HCT116 (cell line): Measurements from ENCODE around the gene HBM. TPM values are rescaled to one million over a fixed set of nuclear protein-coding genes. Genes with fewer than 3 reads are reported as not detected.

Source experiments
- ATAC-seq: fragments of 200-7000 bp; cut with Tn5 transposase; 2 replicates; pipeline ENCODE4 v1.9.1; 2020; ENCODE audit warnings: mild to moderate bottlenecking, moderate library complexity
- BruUV-seq: library from RNA; stranded (reverse); fragments of 400-500 nt; replicated peaks from 2 replicates; lab custom pipeline; 2021; lab: Mats Ljungman, UMichigan
- CTCF ChIA-PET: fragments of 300-600 bp; sonication (Branson Sonifier 250); formaldehyde crosslinking; loops from one replicate; lab custom pipeline; 2021; ENCODE audit warnings: antibody characterized with exemption; lab: Charles Lee
- POLR2A ChIA-PET: fragments of 300-600, 350-600 bp; sonication (Branson Sonifier 250); formaldehyde crosslinking; loops from one replicate; lab custom pipeline; 2021; ENCODE audit warnings: antibody characterized with exemption; lab: Charles Lee
- RAD21 ChIA-PET, 2 experiments: fragments of 300-600 bp; sonication (Branson Sonifier 250); formaldehyde crosslinking; loops; one replicate each; lab custom pipeline; 2023; ENCODE audit warnings: low total read pairs in 2 of 2; ENCODE audit not compliant: uncharacterized antibody in 2 of 2, unreplicated experiment in 2 of 2, low non-redundant PET in 1 of 2; lab: Charles Lee
- DNase-seq: peaks from one replicate; pipeline ENCODE4 v3.0.0-alpha.2; 2010; ENCODE audit warnings: low read depth, low spot score
- H2AFZ ChIP-seq: fragments of 200-600 bp; shearing (Covaris generic), sonication (generic); 2 replicates; pipeline ENCODE4 v1.6.1; 2017; ENCODE audit warnings: low read depth, mixed run types, mixed read lengths, antibody characterized with exemption, low read length; ENCODE audit not compliant: poor library complexity, severe bottlenecking
- H3K27ac ChIP-seq: 2 replicates; pipeline ENCODE4 v1.5.1; 2012; ENCODE audit warnings: low read depth, low read length
- H3K27me3 ChIP-seq: fragments of 200-600 bp; sonication (generic); 2 replicates; pipeline ENCODE4 v1.6.1; 2016; ENCODE audit warnings: mixed run types, low read length, mixed read lengths; ENCODE audit not compliant: insufficient read depth
- H3K36me3 ChIP-seq, 2 experiments: fragments of 200-500 bp in 1 of 2; fragments of 200-600 bp in 1 of 2; sonication (Bioruptor generic) in 1 of 2; sonication (generic) in 1 of 2; 2 replicates each; pipeline versions ENCODE4 v1.5.1 to v1.6.1; 2014 to 2016; ENCODE audit warnings: low read length in 2 of 2, inconsistent platforms in 1 of 2, mixed read lengths in 1 of 2, mixed run types in 1 of 2; ENCODE audit not compliant: insufficient read depth in 2 of 2, control insufficient read depth in 1 of 2
- H3K4me1 ChIP-seq, 2 experiments: fragments of 200-600 bp in 1 of 2; sonication (generic) in 1 of 2; 2 replicates each; pipeline versions ENCODE4 v1.5.1 to v1.6.1; 2012 to 2017; ENCODE audit warnings: low read length in 2 of 2, inconsistent platforms in 1 of 2, mild to moderate bottlenecking in 1 of 2, mixed read lengths in 1 of 2, mixed run types in 1 of 2, moderate library complexity in 1 of 2; ENCODE audit not compliant: insufficient read depth in 2 of 2, control insufficient read depth in 1 of 2
- H3K4me2 ChIP-seq: fragments of 200-600 bp; sonication (generic); 2 replicates; pipeline ENCODE4 v1.6.1; 2017; ENCODE audit warnings: mixed run types, low read length, mixed read lengths
- H3K4me3 ChIP-seq, 2 experiments: fragments of 200-600 bp in 1 of 2; sonication (generic) in 1 of 2; replicated peaks in 1 of 2; 2 replicates each; pipeline ENCODE4 v1.5.1; 2011 to 2016; ENCODE audit warnings: low read length in 2 of 2, control low read depth in 1 of 2, low read depth in 1 of 2, mild to moderate bottlenecking in 1 of 2, mixed read lengths in 1 of 2, mixed run types in 1 of 2
- H3K79me2 ChIP-seq: fragments of 200-600 bp; sonication (generic); 2 replicates; pipeline ENCODE4 v1.6.1; 2017; ENCODE audit warnings: mild to moderate bottlenecking, mixed run types, low read length, moderate library complexity, mixed read lengths; ENCODE audit not compliant: insufficient read depth
- H3K9ac ChIP-seq: fragments of 200-600 bp; sonication (generic); 2 replicates; pipeline ENCODE4 v1.6.1; 2016; ENCODE audit warnings: low read length, mixed read lengths
- H3K9me2 ChIP-seq: fragments of 200-600 bp; sonication (generic), shearing (Covaris generic); 2 replicates; pipeline ENCODE4 v1.6.1; 2017; ENCODE audit warnings: mixed run types, mild to moderate bottlenecking, moderate library complexity; ENCODE audit not compliant: insufficient read depth
- H3K9me3 ChIP-seq, 2 experiments: fragments of 200-500 bp in 1 of 2; fragments of 200-600 bp in 1 of 2; sonication (Bioruptor generic) in 1 of 2; sonication (generic) in 1 of 2; 2 replicates each; pipeline ENCODE4 v1.6.1; 2014 to 2017; ENCODE audit warnings: low read length in 2 of 2, mixed read lengths in 2 of 2, inconsistent platforms in 1 of 2, low read depth in 1 of 2, mild to moderate bottlenecking in 1 of 2, mixed run types in 1 of 2, moderate library complexity in 1 of 2; ENCODE audit not compliant: control insufficient read depth in 1 of 2, insufficient read depth in 1 of 2
- H4K20me1 ChIP-seq: fragments of 200-600 bp; sonication (generic), shearing (Covaris generic); 2 replicates; pipeline ENCODE4 v1.6.1; 2017; ENCODE audit warnings: mixed run types, mild to moderate bottlenecking, moderate library complexity; ENCODE audit not compliant: insufficient read depth
- CBX3 ChIP-seq: IDR thresholded peaks from 2 replicates; pipeline ENCODE4 v1.6.1; 2012; ENCODE audit warnings: low read depth
- CEBPB ChIP-seq: IDR thresholded peaks from 2 replicates; pipeline ENCODE4 v1.6.1; 2012; ENCODE audit warnings: low read depth
- EGR1 ChIP-seq: IDR thresholded peaks from 2 replicates; pipeline ENCODE4 v1.6.1; 2012; ENCODE audit warnings: low read depth
- ELF1 ChIP-seq: IDR thresholded peaks from 2 replicates; pipeline ENCODE4 v1.6.1; 2012; ENCODE audit warnings: low read depth, borderline replicate concordance
- EZH2 ChIP-seq: fragments of 200-600 bp; sonication (generic); IDR thresholded peaks from 2 replicates; pipeline ENCODE4 v1.6.1; 2017; ENCODE audit warnings: antibody characterized with exemption, mixed run types
- EZH2phosphoT487 ChIP-seq: fragments of 200-600 bp; IDR thresholded peaks from 2 replicates; pipeline ENCODE4 v1.6.1; 2018; ENCODE audit warnings: antibody characterized with exemption, borderline replicate concordance
- FOSL1 ChIP-seq: IDR thresholded peaks from 2 replicates; pipeline ENCODE4 v1.6.1; 2012; ENCODE audit warnings: low read depth
- JUND ChIP-seq: IDR thresholded peaks from 2 replicates; pipeline ENCODE4 v1.6.1; 2012
- POLR2A ChIP-seq: IDR thresholded peaks from 2 replicates; pipeline ENCODE4 v1.7.0; 2011; ENCODE audit warnings: borderline replicate concordance; ENCODE audit not compliant: insufficient read depth, insufficient read length; ENCODE audit errors: extremely low read depth
- POLR2AphosphoS5 ChIP-seq: IDR thresholded peaks from 2 replicates; pipeline ENCODE4 v1.6.1; 2011; ENCODE audit warnings: mild to moderate bottlenecking, low read depth, low read length, moderate library complexity
- SRF ChIP-seq: IDR thresholded peaks from 2 replicates; pipeline ENCODE4 v1.6.1; 2012; ENCODE audit warnings: low read depth
- TCF7L2 ChIP-seq: IDR thresholded peaks from 2 replicates; pipeline ENCODE4 v1.7.0; 2011; ENCODE audit warnings: borderline replicate concordance, inconsistent platforms; ENCODE audit not compliant: insufficient read depth, insufficient read length; ENCODE audit errors: extremely low read depth
- YY1 ChIP-seq: IDR thresholded peaks from 2 replicates; pipeline ENCODE4 v1.6.1; 2011; ENCODE audit warnings: low read length, low read depth, moderate library complexity, mild to moderate bottlenecking; ENCODE audit not compliant: insufficient replicate concordance; ENCODE audit errors: extremely low read depth
- ZNF274 ChIP-seq: fragments of 200-500 bp; sonication (Bioruptor generic); IDR thresholded peaks from 2 replicates; pipeline ENCODE4 v1.6.1; 2014; ENCODE audit warnings: mild to moderate bottlenecking, low read depth, low read length, inconsistent platforms
- intact Hi-C: fragments of 100-400 bp; cut with micrococcal nuclease; formaldehyde crosslinking; loops from 2 replicates; pipeline ENCODE4 v1.10.0; 2022
- total RNA-seq: library from RNA; stranded (reverse); gene quantifications from one replicate; pipeline ENCODE4 v1.2.1, GENCODE V29; 2021; ENCODE audit not compliant: unreplicated experiment
- TF ChIP-seq, protein P1 (sequence below): IDR thresholded peaks from 2 replicates; pipeline ENCODE4 v1.6.1; 2012
- TF ChIP-seq, protein P2 (sequence below), 3 experiments: fragments of 200-600 bp in 1 of 3; sonication (generic) in 1 of 3; IDR thresholded peaks in 2 of 3; conservative IDR thresholded peaks in 1 of 3; 2 replicates each; pipeline ENCODE4 v1.5.1; 2012 to 2017; ENCODE audit warnings: low read depth in 2 of 3, low read length in 2 of 3, antibody characterized with exemption in 1 of 3, borderline replicate concordance in 1 of 3, control low read depth in 1 of 3, mild to moderate bottlenecking in 1 of 3, mixed read lengths in 1 of 3, mixed run types in 1 of 3, moderate library complexity in 1 of 3; ENCODE audit not compliant: insufficient read depth in 1 of 3
- TF ChIP-seq, protein P3 (sequence below): IDR thresholded peaks from 2 replicates; pipeline ENCODE4 v1.6.1; 2011; ENCODE audit warnings: mild to moderate bottlenecking, low read length, moderate library complexity; ENCODE audit not compliant: insufficient replicate concordance; ENCODE audit errors: extremely low read depth
- TF ChIP-seq, protein P4 (sequence below): IDR thresholded peaks from 2 replicates; pipeline ENCODE4 v1.6.1; 2012

HBM gene
- total RNA-seq, 1 experiment from 2014 or later: not detected

DNA sequence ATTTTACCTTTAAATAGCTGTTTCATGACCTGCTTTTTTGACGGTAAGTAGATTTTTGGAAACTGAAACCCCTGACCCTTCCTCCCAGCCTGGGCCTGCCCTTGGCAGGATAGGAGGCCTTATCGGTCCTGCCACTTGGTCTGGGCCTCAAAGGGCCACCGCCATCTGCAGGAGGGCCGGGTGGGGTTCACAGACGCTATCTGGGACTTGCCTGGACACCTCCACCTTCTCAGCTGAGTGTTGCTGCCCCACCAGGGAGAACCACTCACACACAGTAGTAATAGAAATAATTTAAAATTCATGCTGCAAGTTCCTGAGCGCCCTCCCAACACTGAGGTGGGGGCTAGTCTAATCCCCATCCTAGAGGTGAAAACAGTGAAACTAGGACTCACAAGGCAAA lies 22.7 kb upstream of the HBM start:
- ATAC-seq (no peak), DNase-seq (no peak)

DNA sequence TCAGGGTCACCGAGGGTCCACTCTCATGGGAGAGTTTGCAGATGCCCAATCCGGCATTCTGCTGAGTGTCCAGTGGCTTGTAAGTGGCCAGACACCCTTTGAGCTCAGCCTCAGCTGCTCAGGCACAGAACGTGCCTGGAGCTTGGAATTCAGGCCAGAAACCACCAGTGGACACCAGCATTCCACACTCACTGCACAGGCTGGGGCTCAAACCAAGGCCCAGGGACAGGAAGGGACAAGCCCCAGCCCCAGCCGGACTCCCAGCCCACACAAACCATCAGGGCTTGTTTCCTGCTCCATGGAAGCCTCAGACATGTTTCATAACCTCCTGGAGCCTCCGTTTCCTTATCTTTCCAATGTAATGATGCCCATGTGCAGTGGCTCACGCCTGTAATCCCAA lies 22.3 kb upstream of the HBM start:
- H3K9me3 ChIP-seq: no peaks in the 10 kb centered on the region
- no peak overlapping the region for H3K9ac ChIP-seq
- H3K27me3 ChIP-seq: no peaks in the 10 kb centered on the region
- ChIA-PET RAD21 (no interaction called here), CTCF (no interaction called here)
- no TSS peak for BruUV-seq
- H4K20me1 ChIP-seq: no peaks in the 10 kb centered on the region
- no peaks in the 10 kb centered on the region for H3K9me2 ChIP-seq
- no peak for DNase-seq
- H3K27ac ChIP-seq: no peak overlapping the region
- no peaks in the 10 kb centered on the region for H3K36me3 ChIP-seq
- H3K4me1 ChIP-seq: no peaks in the 10 kb centered on the region
- no peak overlapping the region for H2AFZ ChIP-seq
- TF ChIP-seq POLR2AphosphoS5: no peak
- TF ChIP-seq EZH2: no peak
- no peak for TF ChIP-seq EZH2phosphoT487
- TF ChIP-seq, protein P1, sequence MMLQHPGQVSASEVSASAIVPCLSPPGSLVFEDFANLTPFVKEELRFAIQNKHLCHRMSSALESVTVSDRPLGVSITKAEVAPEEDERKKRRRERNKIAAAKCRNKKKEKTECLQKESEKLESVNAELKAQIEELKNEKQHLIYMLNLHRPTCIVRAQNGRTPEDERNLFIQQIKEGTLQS: no peak
- TF ChIP-seq JUND: no peak
- TF ChIP-seq EGR1: no peak
- no peak for TF ChIP-seq ZNF274
- TF ChIP-seq CEBPB: no peak
- no peak for TF ChIP-seq CBX3
- no peak for TF ChIP-seq SRF
- TF ChIP-seq YY1: no peak
- TF ChIP-seq, protein P2, sequence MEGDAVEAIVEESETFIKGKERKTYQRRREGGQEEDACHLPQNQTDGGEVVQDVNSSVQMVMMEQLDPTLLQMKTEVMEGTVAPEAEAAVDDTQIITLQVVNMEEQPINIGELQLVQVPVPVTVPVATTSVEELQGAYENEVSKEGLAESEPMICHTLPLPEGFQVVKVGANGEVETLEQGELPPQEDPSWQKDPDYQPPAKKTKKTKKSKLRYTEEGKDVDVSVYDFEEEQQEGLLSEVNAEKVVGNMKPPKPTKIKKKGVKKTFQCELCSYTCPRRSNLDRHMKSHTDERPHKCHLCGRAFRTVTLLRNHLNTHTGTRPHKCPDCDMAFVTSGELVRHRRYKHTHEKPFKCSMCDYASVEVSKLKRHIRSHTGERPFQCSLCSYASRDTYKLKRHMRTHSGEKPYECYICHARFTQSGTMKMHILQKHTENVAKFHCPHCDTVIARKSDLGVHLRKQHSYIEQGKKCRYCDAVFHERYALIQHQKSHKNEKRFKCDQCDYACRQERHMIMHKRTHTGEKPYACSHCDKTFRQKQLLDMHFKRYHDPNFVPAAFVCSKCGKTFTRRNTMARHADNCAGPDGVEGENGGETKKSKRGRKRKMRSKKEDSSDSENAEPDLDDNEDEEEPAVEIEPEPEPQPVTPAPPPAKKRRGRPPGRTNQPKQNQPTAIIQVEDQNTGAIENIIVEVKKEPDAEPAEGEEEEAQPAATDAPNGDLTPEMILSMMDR (IDR thresholded peaks at IDR 0.05 in 2 of 3, conservative IDR thresholded peaks at IDR 0.05 in 1 of 3; ENCODE audit: borderline replicate concordance in 1 of 3, insufficient read depth in 1 of 3, low read depth in 2 of 3, low read length in 2 of 3): no peak
- no peak for TF ChIP-seq POLR2A
- no peak for TF ChIP-seq FOSL1
- TF ChIP-seq, protein P3, sequence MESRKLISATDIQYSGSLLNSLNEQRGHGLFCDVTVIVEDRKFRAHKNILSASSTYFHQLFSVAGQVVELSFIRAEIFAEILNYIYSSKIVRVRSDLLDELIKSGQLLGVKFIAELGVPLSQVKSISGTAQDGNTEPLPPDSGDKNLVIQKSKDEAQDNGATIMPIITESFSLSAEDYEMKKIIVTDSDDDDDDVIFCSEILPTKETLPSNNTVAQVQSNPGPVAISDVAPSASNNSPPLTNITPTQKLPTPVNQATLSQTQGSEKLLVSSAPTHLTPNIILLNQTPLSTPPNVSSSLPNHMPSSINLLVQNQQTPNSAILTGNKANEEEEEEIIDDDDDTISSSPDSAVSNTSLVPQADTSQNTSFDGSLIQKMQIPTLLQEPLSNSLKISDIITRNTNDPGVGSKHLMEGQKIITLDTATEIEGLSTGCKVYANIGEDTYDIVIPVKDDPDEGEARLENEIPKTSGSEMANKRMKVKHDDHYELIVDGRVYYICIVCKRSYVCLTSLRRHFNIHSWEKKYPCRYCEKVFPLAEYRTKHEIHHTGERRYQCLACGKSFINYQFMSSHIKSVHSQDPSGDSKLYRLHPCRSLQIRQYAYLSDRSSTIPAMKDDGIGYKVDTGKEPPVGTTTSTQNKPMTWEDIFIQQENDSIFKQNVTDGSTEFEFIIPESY: no peak
- no peak for TF ChIP-seq TCF7L2
- no peak for TF ChIP-seq ELF1
- TF ChIP-seq, all 23 proteins: peak for 0
- ATAC-seq: no peak
- Histone ChIP-seq H3K4me3 (no peak overlapping the region), H3K79me2 (no peaks in the 10 kb centered on the region), H3K4me2 (no peak overlapping the region)
- intact Hi-C loops: no loop called here
- POLR2A ChIA-PET: no interaction called here

More for the DNA sequence above, 22.7 kb upstream of the HBM start:
- Histone ChIP-seq H3K27ac (no peak overlapping the region), H3K27me3 (no peaks in the 10 kb centered on the region), H3K4me1 (no peaks in the 10 kb centered on the region), H3K9me2 (no peaks in the 10 kb centered on the region), H4K20me1 (no peaks in the 10 kb centered on the region), H3K9ac (no peak overlapping the region), H3K79me2 (no peaks in the 10 kb centered on the region; the same call in 1 of the 2 replicates), H3K4me2 (no peak overlapping the region), H3K4me3 (no peak overlapping the region), H2AFZ (no peak overlapping the region), H3K36me3 (no peaks in the 10 kb centered on the region), H3K9me3 (no peaks in the 10 kb centered on the region)
- TF ChIP-seq, protein P4, sequence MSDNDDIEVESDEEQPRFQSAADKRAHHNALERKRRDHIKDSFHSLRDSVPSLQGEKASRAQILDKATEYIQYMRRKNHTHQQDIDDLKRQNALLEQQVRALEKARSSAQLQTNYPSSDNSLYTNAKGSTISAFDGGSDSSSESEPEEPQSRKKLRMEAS: no peak
- CTCF ChIA-PET: no interaction called here
- RAD21 ChIA-PET: no interaction called here
- no TSS peak for BruUV-seq
- POLR2A ChIA-PET: no interaction called here
- intact Hi-C loops: no loop called here
